GM19025 (cell line): ENCODE data around the gene SYT14.
"Not testable (repeated sequence)": the region's sequence is repeated elsewhere in the genome, so short reads cannot be mapped to it uniquely, and the experiment has no call there.

Source experiments
- ATAC-seq: cut with Tn5 transposase; IDR thresholded peaks from one replicate; pipeline ENCODE4 v1.9.1; 2021; ENCODE audit warnings: mild to moderate bottlenecking, low read depth, moderate library complexity; ENCODE audit not compliant: unreplicated experiment

SYT14 gene

DNA sequence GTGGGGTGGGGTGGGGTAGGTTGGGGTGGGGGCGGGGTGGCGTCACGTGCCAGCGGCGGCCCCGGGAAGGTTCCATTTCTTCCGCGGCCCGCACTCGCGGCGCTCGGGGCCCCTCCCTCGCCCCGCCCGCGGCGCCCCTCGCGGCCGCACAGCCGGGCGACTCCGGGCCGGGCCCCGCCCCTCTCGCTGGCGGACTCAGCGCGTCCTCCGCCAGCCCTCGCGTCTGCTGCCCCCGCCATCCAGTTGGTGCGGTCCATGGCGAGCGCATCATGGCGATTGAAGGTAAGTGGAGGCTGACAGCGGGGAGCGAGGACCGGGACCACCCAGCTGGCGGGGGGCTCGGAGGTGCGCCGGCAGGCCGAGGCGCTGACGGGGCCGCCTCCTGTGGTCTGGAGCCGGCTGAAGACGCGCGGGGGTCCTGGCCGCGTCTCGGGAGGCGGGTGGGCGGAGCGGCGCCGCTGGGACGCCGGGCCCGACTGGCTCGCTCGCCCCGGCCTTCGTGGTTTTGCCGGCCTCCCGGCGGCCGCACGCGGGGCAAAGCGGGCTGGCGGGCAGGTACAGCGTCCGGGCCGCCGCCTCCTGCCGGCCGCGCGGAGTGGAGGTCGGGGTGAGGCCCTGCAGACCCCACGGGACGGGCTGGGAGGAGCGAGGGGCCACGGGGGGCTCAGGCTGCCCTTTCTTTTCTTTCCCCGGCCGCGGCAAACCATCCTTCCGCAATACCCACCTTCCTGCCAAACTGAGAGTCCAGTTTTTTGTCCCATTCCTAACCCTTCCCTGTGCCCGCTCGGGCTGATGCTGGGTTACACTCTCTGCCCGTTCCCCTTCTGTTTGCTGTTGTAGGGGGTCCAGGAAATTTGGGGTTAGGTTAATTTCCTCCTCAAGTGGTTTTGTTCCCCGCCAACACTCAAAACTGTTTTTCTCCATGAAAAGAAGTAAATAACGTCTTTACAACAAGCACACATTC, at the start of gene SYT14:
SYT14 (plus strand) TSS at position 222 of the 964 bp plus-strand sequence; CDS start at position 270, 48 bp downstream.
- ATAC-seq: no peak

DNA sequence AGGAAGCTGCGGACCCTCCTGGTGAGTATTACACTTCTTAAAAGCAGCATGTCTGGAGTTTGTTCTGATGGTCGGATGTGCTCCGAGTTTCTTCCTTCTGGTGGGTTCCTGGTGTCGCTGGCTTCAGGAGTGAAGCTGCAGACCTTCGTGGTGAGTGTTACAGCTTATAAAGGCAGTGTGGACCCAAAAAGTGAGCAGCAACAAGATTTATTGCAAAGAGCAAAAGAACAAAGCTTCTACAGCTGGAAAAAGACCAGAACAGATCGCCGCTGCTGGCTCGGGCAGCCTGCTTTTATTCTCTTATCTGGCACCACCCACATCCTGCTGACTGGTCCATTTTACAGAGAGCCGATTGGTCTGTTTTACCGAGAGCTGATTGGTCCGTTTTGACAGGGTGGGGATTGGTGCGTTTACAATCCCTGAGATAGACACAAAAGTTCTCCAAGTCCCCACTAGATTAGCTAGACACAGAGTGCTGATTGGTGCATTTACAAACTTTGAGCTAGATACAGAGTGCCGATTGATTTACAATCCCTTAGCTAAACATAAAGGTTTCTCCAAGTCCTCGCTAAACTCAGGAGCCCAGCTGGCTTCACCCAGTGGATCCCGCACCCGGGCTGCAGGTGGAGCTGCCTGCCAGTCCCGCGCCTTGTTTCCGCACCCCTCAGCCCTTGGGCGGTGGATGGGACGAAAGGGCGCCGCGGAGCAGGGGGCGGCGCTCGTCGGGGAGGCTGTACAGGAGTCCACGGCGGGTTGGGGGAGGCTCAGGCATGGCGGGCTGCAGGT, 49.5 kb upstream of the SYT14 start:
- ATAC-seq: not testable (repeated sequence)

DNA sequence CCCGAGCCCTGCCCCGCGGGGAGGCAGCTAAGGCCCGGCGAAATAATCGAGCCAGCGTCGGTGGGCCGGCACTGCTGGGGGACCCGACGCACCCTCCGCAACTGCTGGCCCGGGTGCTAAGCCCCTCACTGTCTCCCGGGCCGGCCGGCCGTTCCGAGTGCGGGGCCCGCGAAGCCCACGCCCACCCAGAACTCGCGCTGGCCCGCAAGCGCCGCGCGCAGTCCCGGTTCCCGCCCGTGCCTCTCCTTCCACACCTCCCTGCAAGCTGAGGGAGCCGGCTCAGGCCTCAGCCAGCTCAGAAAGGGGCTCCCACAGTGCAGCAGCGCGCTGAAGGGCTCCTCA, 49.0 kb upstream of the SYT14 start:
- ATAC-seq: no peak

DNA sequence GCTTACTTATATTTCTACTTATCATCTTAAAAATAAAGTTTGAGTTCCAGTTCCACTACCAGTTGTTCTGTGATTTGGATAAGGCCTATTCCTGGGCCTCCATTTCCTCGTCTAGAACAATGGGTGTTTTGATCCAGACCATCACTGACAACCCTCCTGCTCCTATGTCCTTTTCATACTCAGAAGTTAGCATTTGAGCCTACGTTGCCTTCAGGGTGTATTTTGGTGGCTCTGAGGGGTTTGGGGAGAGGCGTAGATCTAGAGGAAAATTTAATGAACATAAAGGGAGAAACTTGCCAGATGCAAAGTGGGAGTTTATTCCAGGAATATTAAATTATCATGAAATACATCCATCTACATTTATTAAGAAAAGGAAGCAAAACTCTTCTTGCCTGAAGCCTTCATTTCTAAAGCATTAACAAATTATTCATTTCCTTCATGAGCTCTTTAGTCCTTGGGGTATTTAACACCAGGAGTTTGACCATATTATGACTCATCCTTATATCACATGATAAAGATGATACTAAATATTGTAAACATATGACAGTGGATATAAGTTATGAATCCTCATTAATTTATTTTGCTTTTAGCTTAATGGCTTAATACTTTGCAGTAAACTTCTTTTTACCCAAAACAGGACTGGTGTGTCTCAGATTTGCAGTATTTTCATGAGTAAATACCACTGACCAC, 47.2 kb upstream of the SYT14 start:
- no peak for ATAC-seq

DNA sequence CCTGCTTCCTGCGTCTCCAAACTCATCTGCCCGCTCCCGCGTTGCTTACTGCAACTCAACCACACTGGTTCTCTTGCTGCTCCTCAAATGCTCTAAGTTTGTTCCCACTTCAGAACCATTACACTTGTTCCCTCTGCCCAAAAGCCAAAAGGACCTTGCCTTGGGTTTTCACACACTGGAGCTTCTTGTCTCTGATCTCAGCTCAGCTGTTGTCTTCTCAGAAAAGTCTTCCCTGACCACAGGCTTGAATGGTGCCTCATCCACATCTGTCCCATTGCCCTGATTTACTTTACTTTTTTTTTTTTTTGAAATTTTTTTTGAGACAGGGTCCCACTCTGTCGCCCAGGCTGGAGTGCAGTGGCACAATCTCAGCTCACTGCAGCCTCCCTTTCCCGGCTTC, 44.3 kb upstream of the SYT14 start:
- ATAC-seq: no peak

DNA sequence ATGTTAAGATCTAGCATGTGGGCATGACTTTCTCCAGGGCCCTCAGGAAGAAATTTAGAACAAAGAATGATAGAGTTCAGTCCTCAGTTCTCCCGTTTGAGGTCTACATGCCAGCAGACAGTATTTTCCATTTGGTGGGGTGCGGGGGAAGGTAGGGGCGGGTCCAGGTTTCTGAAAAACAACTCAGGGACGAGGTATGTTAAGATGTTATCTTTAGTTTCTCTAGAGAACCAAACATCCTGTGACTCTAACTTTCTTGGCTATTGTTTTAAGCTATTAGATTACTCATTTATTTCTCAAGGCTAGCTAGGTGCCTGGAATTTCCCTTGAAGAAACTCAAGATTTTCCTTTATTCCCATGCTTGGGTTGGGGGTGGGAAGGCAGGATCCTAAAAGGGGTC, 42.3 kb upstream of the SYT14 start:
- no peak for ATAC-seq

DNA sequence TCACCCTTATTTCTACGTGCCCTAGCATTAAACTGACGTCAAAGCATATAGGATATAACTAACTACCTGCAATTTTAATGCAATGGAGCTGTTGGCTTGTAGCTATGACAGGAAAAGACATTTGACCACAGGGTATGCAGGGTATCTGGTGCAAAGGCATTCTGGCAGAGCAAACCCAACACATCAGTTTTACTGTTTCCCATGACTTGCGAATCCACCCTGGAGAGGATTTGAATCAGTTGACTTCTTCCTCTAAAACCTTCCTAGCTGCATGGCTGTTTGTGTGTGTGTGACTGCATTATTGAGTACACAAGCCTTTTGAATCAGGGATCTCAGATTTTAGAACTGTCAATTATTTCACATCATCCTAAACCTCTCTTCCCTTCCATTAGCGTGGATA, 41.7 kb upstream of the SYT14 start:
- ATAC-seq: no peak

DNA sequence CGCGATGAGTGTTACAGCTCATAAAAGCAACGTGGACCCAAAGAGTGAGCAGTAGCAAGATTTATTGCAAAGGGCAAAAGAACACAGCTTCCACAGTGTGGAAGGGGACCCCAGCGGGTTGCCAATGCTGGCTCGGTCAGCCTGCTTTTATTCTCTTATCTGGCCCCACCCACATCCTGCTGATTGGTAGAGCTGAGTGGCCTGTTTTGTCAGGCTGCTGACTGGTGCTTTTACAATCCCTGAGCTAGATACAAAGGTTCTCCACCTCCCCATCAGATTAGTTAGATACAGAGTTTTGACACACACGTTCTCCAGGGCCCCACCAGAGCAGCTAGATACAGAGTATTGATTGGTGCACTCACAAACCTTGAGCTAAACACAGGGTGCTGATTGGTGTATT, 39.7 kb upstream of the SYT14 start:
- not testable (repeated sequence) for ATAC-seq

DNA sequence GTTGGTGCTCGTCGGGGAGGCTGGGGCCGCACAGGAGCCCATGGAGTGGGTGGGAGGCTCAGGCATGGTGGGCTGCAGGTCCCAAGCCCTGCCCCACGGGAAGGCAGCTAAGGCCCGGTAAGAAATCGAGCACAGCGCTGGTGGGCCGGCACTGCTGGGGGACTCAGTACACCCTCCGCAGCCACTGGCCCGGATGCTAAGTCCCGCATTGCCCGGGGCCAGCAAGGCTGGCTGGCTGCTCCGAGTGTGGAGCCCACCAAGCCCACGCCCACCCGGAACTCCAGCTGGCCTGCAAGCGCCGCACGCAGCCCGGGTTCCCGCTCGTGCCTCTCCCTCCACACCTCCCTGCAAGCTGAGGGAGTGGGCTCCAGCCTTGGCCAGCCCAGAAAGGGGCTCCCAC, 39.2 kb upstream of the SYT14 start:
- not testable (repeated sequence) for ATAC-seq

DNA sequence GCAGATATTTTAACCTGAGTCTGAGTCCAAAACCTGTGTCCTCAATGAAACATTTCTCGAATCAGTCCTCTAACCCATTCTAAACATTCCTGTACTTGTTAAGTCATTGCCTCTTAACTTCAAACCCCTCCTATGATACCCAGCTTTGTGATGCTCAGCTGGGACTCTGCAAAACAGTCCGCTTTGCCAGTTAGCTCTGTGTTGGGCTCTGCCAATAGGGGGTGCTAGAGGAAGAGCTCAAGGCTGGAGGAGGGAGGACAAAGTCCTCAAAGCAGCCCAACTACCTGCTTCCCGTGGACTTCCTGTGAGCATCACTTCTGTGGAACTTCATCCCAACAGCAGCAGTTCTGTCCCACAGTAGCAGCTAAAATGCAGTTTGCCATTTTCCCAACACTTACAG, 38.1 kb upstream of the SYT14 start:
- ATAC-seq: no peak

DNA sequence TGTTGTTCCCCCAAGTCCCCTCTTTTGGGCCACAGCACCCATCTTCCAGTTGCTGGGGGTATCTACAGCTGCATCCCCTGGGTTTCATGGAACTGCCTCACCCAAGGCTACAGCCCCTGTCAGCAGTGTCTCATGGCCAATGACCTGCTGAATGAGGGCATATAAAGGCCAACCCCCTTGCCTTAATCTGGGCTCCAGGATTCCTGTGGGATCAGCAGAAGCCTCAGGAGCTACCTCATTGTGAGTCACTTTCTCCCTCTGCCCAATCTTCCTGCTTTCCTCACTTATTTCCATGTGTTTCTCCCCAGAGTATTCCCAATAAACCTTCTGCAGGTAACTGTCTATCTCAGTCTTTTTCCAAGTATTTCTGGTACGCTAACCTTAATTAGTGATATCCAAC, 37.3 kb upstream of the SYT14 start:
- no peak for ATAC-seq

DNA sequence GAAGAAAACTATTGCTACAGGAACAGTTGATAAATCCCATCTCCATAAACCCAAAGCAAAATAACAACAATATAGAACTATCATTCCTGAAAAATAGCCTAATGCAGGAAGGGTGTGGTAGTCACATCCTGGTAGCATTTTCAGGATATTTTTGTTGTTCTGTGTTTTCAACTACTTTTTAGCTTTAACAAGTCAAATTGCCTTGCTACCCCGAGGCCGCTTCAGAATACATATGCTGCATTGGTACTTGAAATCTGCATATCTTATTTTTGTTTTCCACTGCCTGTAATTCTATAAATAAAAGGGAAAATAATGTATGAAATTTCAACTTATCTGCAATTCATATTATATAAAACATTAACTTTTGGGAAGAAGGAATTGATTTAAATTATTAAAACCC, 36.8 kb upstream of the SYT14 start:
- ATAC-seq: no peak

DNA sequence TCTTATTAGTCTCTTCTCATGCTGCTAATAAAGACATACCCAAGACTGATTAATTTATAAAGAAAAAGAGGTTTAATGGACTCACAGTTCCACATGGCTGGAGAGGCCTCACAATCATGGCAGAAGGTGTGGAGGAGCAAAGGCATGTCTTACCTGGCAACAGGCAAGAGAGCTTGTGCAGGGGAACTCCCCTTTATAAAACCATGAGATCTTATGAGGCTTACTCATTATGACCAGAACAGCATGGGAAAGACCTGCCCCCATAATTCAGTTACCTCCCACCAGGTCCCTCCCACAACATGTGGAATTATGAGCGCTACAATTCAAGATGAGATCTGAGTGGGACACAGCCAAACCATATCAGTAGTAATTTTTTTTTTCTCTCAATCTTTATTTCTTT, 33.2 kb upstream of the SYT14 start:
- not testable (repeated sequence) for ATAC-seq

DNA sequence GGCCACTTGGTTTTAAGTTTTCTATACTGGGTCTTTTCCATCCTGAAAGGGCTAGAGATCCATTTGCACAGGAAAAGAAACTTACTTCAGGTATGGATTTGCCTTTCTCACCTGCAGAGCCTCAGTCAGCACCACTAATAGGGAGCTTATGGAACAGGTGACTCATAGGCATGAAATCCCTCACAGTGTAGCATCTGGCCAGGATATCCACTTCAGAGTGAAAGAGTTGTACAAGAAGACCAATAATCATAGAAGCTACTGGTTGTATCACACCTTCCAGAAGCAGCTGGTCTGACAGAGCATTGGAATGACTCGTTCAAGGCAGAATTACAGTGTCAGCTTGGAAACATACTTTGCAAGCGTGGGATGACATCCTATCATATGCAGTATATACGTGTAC, 26.3 kb upstream of the SYT14 start:
- no peak for ATAC-seq

DNA sequence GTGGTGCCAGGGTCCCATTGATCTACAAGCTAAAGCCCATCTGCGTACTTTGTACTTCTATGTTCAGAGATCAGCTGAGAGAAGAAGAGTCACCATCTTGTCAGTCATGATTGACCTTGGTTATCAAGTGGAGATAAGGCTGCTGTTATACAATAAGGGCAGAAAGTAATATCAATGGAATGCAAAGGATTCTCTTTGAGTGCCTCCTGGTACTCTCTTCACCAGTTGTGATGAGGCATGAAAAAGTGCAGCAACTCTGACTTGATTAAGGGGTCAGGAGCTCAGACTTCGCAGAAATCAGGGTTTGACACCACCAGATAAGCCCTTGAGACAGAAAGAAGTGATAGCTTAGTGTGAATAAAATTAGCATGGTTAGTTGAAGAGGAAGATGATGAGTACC, 25.7 kb upstream of the SYT14 start:
- no peak for ATAC-seq

DNA sequence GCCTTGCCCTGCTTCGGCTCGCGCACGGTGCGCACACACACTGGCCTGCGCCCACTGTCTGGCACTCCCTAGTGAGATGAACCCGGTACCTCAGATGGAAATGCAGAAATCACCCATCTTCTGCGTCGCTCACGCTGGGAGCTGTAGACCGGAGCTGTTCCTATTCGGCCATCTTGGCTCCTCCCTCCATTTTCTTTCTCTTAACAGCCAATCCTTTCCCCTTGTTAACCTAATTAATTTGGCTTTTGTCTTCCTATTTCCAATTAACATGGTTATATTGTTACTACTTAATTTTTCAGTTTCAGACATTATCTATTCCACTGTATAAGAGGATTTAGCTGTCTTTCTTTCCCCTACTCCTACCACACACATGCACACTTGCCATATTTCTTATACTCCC, 18.4 kb upstream of the SYT14 start:
- not testable (repeated sequence) for ATAC-seq

DNA sequence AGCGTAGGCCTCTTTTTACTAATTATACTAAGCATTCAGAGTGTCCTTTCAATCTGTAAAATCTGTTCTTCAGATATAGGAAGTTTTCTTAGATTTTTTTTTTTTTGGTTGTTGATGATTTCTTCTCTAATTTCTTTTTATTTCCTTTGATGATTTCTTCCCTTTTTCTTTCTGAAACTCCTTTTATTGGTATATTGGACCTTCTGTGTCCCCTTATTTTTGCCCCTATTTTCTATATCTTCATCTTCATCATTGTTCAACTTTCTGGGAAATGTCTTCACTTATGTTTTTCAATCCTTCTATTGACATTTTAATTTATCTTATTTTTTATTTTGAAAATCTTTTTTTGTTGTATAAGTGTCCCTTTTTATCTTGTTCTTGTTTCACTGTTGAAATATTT, 17.2 kb upstream of the SYT14 start:
- ATAC-seq: no peak

DNA sequence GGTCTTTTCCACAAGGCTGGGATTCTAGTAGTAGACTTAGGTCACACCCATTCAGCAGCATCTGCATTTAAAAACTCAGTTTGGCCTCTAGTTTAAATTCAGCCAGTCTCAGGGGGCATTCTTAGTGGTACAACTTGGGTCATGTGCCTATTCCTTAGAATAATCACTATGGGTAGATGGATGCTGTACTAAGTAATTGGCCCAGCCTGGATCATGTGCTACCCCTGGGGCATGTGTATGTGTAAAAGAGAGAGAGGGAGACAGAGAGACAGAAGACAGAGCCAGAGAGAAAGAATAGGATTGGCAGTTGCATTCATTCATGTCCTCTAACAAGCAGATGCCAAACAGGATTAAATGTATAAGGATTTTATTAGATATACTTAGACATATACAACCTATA, 13.6 kb upstream of the SYT14 start:
- ATAC-seq: no peak

DNA sequence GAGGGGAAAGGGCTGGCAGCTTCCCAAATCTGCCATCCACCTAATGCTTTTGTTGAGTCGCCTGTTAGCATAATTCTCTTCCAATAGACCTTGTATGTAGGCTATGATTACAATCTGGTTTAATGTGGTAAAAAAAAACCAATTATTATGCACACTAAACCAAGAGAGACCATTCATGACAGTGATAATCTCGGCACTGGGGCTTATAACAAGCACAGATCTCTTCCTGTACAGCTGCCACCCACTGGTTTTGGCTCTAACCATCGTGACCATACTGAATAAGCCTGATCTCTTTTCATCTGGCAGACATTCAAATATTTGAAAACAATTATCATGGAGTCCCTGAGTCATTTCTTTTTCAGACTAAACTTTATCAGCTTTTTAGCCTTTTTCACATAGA, 12.0 kb upstream of the SYT14 start:
- ATAC-seq: no peak

DNA sequence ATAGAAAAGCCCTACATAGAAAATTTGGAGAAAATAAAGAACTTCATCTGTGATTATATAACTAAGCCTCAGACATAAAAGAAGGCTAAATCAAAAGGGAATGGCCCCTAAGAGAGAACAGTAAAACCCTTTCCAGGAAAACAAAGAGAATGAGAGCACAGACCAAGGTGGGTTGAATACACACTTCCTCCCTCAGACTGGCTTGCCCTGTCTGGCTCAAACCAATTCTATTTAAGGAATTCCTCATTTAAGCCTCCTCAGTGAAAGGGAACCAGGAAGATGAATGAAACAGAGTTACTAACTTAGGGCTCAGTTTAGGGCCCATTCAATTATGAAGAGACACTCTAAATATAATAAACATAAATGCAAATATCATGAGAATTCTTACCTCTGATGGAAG, 10.6 kb upstream of the SYT14 start:
- ATAC-seq: no peak

DNA sequence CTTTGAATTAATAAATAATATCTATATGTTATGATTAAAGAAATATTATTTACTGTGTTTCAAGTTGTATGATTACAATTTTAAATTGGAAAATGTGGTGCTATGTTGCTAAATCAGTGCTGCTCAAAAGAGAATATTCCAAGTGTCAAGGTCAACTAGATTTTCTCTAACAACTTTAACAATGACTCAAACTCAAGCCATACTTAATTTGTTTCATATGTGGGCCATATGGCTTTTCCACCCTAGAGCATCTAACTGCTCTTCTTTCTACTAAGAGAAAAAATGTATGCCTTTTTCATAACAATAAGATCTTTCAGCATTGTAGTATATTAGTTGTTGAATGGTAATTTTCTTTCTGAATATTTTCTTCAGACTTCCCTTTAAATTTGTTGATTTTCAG, 8.3 kb upstream of the SYT14 start:
- ATAC-seq: no peak
